ENCODE data around the gene GPR156. TPM values are rescaled to one million over a fixed set of nuclear protein-coding genes. Genes with fewer than 3 reads are reported as not detected.

Gene GPR156
- total RNA-seq, 6 donors from 2014 or later, result 0.20 to 1.0 (median 0.24) TPM; not detected in 1

GRCh38 chr3:120167488-120167887 lies 117.5 kb downstream of the GPR156 start:
- Histone ChIP-seq H3K4me1 (peaks cover 0 to 7% (median 3%) of the 10 kb centered on the region in 4 donors), H3K9me3 (no peaks in the 10 kb centered on the region), H3K27me3 (no peaks in the 10 kb centered on the region), H3K36me3 (no peaks in the 10 kb centered on the region), H3K4me3 (no peak overlapping the region), H3K27ac (no peak overlapping the region)
- DNase-seq, result peak in 1 of 2 donors; percentile 44
- ATAC-seq (ENCODE audit: low FRiP score in 2 of 2), result no peak
- TF ChIP-seq CTCF (IDR thresholded peaks at IDR 0.05), result no peak
- no peak for TF ChIP-seq EP300 (IDR thresholded peaks at IDR 0.05)
- no peak for TF ChIP-seq POLR2AphosphoS5 (IDR thresholded peaks at IDR 0.05)
- TF ChIP-seq POLR2A (IDR thresholded peaks at IDR 0.05), result no peak
- 83 to 92% methylated on average over 2 to 10 of the region's 10 CpGs for WGBS, 2 donors

GRCh38 chr3:120163816-120164215 lies 121.2 kb downstream of the GPR156 start:
- peaks cover 6 to 35% (median 17%) of the 10 kb centered on the region in 4 donors for H3K4me1 ChIP-seq
- ATAC-seq (ENCODE audit: low FRiP score in 2 of 2), result no peak

GRCh38 chr3:120163026-120163425 lies 122.0 kb downstream of the GPR156 start:
- Histone ChIP-seq H3K4me3 (no peak overlapping the region), H3K27me3 (no peaks in the 10 kb centered on the region), H3K4me1 (peaks cover 6 to 35% (median 17%) of the 10 kb centered on the region in 4 donors), H3K9me3 (no peaks in the 10 kb centered on the region), H3K36me3 (no peaks in the 10 kb centered on the region), H3K27ac (peak overlapping the region in 1 of 4 donors; percentile 36)
- no peak for TF ChIP-seq POLR2AphosphoS5 (IDR thresholded peaks at IDR 0.05)
- TF ChIP-seq POLR2A (IDR thresholded peaks at IDR 0.05), result no peak
- no peak for TF ChIP-seq CTCF (IDR thresholded peaks at IDR 0.05)
- TF ChIP-seq EP300 (IDR thresholded peaks at IDR 0.05), result no peak
- ATAC-seq (ENCODE audit: low FRiP score in 2 of 2), result no peak
- 77 to 83% methylated on average over 4 of the region's 4 CpGs for WGBS, 2 donors
- no peak for DNase-seq

More at GRCh38 chr3:120163816-120164215, 121.2 kb downstream of the GPR156 start:
- no peak overlapping the region for H3K27ac ChIP-seq
- no peak overlapping the region for H3K4me3 ChIP-seq
- no peak for DNase-seq
- H3K27me3 ChIP-seq, result no peaks in the 10 kb centered on the region
- no peaks in the 10 kb centered on the region for H3K9me3 ChIP-seq
- TF ChIP-seq POLR2A (IDR thresholded peaks at IDR 0.05), result no peak
- TF ChIP-seq CTCF (IDR thresholded peaks at IDR 0.05), result no peak
- no peak for TF ChIP-seq EP300 (IDR thresholded peaks at IDR 0.05)
- no peak for TF ChIP-seq POLR2AphosphoS5 (IDR thresholded peaks at IDR 0.05)
- no peaks in the 10 kb centered on the region for H3K36me3 ChIP-seq

- H3K27me3 ChIP-seq, result no peaks in the 10 kb centered on the region
- no peaks in the 10 kb centered on the region for H3K36me3 ChIP-seq
- TF ChIP-seq POLR2AphosphoS5 (IDR thresholded peaks at IDR 0.05), result peak in 1 of 2 donors; percentile 29
- TF ChIP-seq POLR2A (IDR thresholded peaks at IDR 0.05), result no peak
- TF ChIP-seq CTCF (IDR thresholded peaks at IDR 0.05), result no peak
- TF ChIP-seq EP300 (IDR thresholded peaks at IDR 0.05), result peak in 2 of 4 donors; percentile 21 to 24
- H3K4me3 ChIP-seq, result no peak overlapping the region
- no peaks in the 10 kb centered on the region for H3K9me3 ChIP-seq
- peak overlapping the region; percentile 36 to 65 (median 44) for H3K27ac ChIP-seq
- no peak for ATAC-seq (ENCODE audit: low FRiP score in 2 of 2)
- H3K4me1 ChIP-seq, result peaks cover 6 to 35% (median 17%) of the 10 kb centered on the region in 4 donors
- no peak for DNase-seq
These were observed 122.6 kb downstream of the GPR156 start for GRCh38 chr3:120162400-120162799.

- 65 to 85% methylated on average over 3 of the region's 3 CpGs for WGBS, 2 donors
- TF ChIP-seq EP300 (IDR thresholded peaks at IDR 0.05), result no peak
- no peak for TF ChIP-seq CTCF (IDR thresholded peaks at IDR 0.05)
- no peak for TF ChIP-seq POLR2A (IDR thresholded peaks at IDR 0.05)
- no peak for TF ChIP-seq POLR2AphosphoS5 (IDR thresholded peaks at IDR 0.05)
- no peak overlapping the region for H3K4me3 ChIP-seq
- ATAC-seq (ENCODE audit: low FRiP score in 2 of 2) (no peak), DNase-seq (peak in 1 of 2 donors; percentile 65)
- H3K9me3 ChIP-seq, result no peaks in the 10 kb centered on the region
- H3K4me1 ChIP-seq, result peaks cover 6 to 35% (median 17%) of the 10 kb centered on the region in 4 donors
- H3K27ac ChIP-seq, result peak overlapping the region; percentile 36 to 65 (median 44)
- H3K36me3 ChIP-seq, result no peaks in the 10 kb centered on the region
- H3K27me3 ChIP-seq, result no peaks in the 10 kb centered on the region
These were observed 123.1 kb downstream of the GPR156 start for GRCh38 chr3:120161902-120162301.

Data from upper lobe of left lung (tissue), 6 donors.